AG09319 (cell line): ENCODE results near the gene PHLPP1.

Source experiments
- DNase-seq: peaks from one replicate; pipeline ENCODE4 v3.0.0-alpha.2; 2010; ENCODE audit warnings: low read depth; ENCODE audit errors: extremely low read depth
- TF ChIP-seq, protein P1 (sequence below): IDR thresholded peaks from 2 replicates; pipeline ENCODE4 v1.5.1; 2011; ENCODE audit warnings: low read depth, mild to moderate bottlenecking, inconsistent platforms, low read length, moderate library complexity

Gene PHLPP1

DNA sequence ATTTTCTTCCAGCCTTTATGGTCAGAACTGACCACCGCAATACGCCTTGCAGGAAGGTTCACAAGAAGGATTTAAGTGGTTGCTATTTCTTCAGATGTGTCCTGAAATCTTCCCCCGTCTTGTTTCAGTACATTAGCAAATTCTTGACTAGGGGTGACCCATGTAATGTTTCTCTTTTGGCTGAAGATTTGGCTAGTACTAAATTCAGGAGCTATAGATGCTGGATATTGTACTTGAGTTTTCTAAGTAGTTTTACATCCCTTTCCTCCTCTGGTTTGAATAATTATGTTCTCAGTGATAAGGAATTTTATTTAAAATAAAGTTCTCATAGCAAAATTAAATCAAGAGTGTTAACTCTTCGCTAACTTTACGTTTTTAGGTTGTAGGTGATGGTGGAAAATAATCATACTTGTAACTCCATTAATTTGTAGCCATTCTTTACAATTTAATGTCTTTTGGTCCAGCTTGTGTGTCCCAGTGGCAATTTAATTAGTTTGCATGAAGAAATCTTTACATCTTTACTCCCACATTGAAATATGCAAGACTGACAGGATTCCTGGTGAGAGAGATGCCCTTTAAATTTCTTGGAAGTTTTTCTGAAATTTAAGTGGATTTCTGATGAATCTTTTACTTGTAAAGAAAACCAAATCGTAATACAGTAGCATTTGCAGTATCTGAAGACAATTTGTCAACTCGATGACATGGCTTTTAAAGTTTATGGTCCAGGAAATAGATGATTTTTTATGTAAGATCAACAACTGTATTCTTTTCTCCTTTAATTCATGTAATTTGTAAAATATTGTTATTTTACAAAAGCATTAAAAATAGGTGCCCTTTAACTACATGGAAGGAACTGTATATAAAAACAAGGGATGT, 2.8 kb downstream of the PHLPP1 start:
- no peak for DNase-seq
- TF ChIP-seq, protein P1, sequence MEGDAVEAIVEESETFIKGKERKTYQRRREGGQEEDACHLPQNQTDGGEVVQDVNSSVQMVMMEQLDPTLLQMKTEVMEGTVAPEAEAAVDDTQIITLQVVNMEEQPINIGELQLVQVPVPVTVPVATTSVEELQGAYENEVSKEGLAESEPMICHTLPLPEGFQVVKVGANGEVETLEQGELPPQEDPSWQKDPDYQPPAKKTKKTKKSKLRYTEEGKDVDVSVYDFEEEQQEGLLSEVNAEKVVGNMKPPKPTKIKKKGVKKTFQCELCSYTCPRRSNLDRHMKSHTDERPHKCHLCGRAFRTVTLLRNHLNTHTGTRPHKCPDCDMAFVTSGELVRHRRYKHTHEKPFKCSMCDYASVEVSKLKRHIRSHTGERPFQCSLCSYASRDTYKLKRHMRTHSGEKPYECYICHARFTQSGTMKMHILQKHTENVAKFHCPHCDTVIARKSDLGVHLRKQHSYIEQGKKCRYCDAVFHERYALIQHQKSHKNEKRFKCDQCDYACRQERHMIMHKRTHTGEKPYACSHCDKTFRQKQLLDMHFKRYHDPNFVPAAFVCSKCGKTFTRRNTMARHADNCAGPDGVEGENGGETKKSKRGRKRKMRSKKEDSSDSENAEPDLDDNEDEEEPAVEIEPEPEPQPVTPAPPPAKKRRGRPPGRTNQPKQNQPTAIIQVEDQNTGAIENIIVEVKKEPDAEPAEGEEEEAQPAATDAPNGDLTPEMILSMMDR: no peak

DNA sequence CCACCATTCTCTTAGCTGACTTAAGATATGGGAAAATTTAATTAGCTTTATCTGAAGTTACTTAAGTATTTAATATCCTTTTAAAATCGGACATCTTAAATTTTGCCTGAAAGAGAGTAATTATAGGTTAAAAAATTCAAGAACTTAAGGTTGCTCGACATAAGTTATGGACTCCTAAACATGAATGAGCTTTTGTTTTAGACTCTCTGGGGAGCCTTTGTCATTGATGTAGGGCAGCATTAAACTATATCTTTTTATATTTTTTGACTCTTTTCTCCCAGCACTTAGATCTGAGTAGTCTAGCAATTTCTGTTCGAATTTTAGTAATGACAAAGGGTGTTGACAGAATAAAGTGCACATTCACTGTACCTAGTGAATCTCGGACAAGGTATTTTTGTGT, 4.7 kb downstream of the PHLPP1 start:
- DNase-seq: no peak
- TF ChIP-seq, protein P1: no peak

DNA sequence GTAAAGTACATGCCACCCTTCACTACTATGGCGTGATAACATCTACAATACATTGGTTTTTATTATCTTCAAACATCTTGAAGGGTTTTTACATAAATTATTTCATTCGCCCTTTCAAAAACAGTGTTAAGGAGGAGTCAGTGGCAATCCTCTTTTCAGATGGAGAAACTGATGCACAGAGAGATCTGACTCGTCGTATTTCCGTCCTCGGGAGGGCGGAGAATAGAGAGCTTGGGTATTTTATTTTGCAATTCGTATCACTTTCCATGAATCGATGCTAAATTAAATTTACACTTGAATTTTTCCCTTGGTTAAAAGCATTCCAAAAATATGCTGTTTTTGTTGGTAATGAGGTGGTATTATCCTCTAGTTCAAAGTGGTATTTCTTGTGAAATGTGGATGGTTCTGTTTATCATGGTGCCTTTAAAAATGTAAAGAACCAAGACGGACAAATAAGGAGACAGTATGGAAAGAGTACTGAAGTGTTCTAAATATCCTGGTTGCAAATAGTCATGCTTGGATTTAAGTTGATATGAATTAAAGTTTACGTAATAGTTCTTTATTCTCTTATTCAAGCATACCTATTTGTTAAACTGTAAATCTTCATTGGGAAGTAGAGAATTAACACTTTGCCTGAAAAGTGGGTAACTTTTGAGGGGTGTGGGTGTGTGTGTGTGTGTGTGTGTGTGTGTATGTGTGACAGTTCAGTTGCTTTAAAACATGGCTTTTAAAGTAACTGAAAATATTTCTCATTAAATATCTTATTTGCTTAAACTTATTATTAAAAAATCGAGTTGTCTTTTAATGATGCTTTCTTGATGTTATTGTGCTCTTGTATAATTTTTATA, 5.6 kb downstream of the PHLPP1 start:
- TF ChIP-seq, protein P1: no peak
- no peak for DNase-seq

DNA sequence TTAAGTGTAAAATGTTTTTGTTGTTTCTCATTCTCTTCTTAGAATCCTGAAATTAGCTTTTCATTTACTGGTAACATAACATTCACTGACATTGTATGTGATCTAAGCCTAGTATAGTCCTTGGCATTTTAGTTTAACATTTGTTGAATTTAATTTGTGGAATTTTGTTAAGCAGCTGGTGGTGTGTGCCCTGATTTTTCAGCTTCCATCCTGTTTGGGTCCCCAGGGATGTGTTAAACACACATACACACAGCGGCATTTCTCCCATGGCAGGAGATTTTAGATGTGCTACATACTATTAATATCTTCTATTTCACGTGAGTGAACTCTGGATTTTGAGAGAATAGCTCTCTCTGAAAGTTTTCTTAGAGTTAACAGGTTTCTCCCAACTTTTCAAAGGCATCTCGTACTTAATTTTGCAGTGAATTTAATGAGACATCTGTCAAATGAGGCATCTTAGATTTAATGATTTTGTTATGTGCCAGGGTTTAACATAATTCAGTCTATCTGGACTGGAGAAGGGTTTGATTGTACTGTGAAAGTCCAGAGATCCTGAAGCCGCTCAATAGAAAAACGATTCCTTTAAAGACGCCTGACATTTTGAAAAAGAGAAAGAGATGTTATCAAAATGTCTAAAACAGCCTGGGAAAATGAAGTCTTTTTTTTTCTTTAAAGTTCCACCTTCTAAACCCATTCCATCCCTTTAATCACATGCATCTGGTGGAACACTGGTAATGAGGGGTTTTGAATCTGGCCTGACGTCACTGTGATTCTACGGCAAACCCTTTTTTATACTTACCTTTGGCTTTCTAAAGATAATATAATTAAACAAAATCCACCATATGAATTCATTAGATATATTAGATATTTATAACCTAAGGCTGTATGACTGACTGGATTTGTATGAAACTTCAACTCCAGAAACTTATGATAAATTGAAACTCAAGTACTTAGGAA, 6.8 kb downstream of the PHLPP1 start:
- TF ChIP-seq, protein P1: no peak
- DNase-seq: no peak

DNA sequence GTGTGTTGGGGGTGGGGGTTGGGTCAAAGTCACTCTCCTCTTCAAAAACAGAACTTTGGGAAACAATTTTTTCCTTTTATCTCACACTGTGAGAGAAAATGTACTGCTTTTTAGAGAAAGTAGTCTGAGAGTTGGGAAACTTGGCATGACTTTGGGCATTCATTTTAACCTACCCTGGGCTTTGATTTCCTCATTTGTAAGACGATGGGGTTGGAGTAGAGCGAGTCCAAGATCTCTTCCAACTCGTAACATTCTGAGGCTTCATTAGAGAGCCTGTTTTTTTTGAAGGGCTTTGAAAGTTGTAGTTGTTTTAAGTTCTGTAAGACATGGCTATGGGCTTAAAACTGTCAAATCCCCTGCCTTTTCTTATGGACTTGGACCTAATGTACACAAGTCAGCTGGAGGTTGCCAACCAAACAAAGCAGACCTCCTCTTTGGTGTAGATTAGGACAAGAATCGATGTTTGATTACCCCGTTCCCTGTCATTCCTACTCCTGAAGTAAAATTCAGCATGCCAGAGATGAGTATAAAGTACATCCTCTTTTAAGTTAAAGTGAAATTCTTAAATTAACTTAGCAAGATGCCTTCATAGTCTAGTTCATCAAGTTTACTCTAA, 8.4 kb downstream of the PHLPP1 start:
- TF ChIP-seq, protein P1: no peak
- DNase-seq: no peak

DNA sequence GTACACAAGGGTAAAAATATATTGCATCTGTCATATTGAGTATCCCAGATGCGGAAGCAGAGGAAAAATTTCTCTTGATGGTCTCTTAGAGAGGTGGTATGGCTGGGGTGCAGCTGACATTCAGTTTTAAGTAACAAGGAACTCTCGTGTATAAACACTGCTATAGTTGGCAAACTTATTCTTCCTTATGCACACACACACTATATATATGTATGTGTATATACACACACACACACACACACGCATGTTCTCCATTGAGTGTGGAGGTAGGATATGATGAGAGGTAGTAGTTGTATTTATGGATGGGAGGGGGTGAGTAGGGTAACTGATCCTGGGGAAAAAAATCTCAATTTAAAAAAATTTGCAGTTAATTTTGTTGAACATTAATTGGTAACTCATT, 10.6 kb downstream of the PHLPP1 start:
- TF ChIP-seq, protein P1: no peak
- no peak for DNase-seq
